ENCODE measurements around the gene ATP5PD. TPM values are rescaled to one million over a fixed set of nuclear protein-coding genes. Genes with fewer than 3 reads are reported as not detected.

The ATP5PD gene
- total and polyA plus RNA-seq, 2 of the 8 experiments (the other 6 are each of a cell fraction or from before 2014, with no cell fraction given) = 335 to 407 TPM

DNA sequence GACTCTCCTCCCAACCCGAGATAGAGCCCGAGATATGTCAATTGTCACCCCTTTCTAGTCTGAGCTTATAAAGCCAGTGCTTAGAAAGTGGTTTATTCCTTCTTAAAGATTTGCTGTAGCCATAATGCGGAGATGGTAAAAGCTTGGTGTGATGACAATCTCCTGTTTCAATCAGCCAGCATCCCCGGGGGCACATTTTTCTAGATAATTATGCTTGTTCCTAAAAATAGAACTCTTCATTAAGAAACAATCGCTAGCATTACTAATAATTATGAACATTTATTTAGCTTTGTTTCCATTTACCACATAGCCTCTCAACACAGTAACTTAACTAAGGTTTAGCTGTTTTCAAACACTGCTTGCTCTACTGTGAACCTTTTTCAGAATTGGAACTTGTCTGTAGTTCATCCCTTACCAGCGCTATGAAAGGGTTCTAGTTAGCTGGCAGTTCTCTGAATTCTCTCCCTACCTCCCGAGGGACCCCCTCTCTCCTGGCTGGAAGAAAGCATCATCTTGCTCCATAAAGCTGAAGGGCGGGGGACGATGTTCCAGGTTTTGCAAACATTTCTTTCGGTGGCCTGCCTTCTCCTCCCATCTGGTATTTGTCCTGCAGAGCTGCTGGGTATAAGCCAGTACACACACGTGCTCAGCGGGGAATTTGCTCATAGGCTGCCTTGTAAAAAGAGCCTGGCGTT lies 35.2 kb downstream of the ATP5PD start (continued):
- TF ChIP-seq CTBP2 (IDR thresholded peaks at IDR 0.05; ENCODE audit: borderline replicate concordance, insufficient read depth, insufficient read length, low read length) (no peak), KDM4A (IDR thresholded peaks at IDR 0.05; ENCODE audit: low read depth, low read length, severe bottlenecking) (no peak), JUND (IDR thresholded peaks at IDR 0.05; ENCODE audit: low read length) (no peak), SUZ12 (IDR thresholded peaks at IDR 0.05; ENCODE audit: low read length) (no peak), TCF12 (IDR thresholded peaks at IDR 0.05; ENCODE audit: low read depth, low read length) (no peak)
- TF ChIP-seq, protein P1, sequence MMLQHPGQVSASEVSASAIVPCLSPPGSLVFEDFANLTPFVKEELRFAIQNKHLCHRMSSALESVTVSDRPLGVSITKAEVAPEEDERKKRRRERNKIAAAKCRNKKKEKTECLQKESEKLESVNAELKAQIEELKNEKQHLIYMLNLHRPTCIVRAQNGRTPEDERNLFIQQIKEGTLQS (IDR thresholded peaks at IDR 0.05; ENCODE audit: insufficient read depth, low read depth, low read length) = no peak
